Measurements from ENCODE around the gene GDF10. TPM values are rescaled to one million over a fixed set of nuclear protein-coding genes. Genes with fewer than 3 reads are reported as not detected.

Gene GDF10
- total RNA-seq, 1 experiment from 2014 or later = 0.24 TPM

DNA sequence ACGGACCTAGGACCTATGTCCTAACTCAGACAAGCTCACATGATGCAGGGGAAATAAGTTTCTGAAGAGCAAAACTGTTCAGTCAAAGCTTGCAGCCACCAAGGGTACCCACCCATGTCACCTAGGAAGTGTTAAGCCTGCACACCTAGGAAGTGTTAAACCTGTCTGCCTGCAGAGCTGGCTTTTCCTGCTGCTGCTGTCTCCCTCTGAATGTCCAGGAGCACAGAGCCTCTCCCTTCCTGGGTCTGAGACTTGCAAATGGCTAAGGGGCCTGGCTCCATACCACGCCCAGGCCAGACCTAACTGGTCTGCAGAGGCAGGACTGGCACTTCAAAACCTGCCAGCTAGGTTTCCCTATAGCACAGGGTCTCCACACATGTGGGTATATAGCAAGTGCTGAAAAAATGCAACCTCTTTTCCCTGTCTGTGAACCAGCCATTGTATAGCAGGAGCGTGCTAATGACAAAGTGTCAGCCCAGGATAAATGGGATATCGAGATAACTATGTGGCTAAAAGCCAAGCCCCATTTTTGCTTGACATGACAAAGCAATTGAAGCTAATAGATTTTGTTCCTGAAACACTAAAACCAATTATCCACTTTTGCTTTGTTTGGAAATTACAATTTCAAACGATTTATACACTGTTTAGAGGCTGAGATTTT is 23.8 kb downstream of the GDF10 start (continued):
- TF ChIP-seq, protein P1, sequence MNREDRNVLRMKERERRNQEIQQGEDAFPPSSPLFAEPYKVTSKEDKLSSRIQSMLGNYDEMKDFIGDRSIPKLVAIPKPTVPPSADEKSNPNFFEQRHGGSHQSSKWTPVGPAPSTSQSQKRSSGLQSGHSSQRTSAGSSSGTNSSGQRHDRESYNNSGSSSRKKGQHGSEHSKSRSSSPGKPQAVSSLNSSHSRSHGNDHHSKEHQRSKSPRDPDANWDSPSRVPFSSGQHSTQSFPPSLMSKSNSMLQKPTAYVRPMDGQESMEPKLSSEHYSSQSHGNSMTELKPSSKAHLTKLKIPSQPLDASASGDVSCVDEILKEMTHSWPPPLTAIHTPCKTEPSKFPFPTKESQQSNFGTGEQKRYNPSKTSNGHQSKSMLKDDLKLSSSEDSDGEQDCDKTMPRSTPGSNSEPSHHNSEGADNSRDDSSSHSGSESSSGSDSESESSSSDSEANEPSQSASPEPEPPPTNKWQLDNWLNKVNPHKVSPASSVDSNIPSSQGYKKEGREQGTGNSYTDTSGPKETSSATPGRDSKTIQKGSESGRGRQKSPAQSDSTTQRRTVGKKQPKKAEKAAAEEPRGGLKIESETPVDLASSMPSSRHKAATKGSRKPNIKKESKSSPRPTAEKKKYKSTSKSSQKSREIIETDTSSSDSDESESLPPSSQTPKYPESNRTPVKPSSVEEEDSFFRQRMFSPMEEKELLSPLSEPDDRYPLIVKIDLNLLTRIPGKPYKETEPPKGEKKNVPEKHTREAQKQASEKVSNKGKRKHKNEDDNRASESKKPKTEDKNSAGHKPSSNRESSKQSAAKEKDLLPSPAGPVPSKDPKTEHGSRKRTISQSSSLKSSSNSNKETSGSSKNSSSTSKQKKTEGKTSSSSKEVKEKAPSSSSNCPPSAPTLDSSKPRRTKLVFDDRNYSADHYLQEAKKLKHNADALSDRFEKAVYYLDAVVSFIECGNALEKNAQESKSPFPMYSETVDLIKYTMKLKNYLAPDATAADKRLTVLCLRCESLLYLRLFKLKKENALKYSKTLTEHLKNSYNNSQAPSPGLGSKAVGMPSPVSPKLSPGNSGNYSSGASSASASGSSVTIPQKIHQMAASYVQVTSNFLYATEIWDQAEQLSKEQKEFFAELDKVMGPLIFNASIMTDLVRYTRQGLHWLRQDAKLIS (CRISPR knock-in tag; IDR thresholded peaks at IDR 0.05; ENCODE audit: borderline replicate concordance) = no peak
- TF ChIP-seq SP1 (CRISPR knock-in tag; conservative IDR thresholded peaks at IDR 0.05) (no peak), MYBL2 (CRISPR knock-in tag; IDR thresholded peaks at IDR 0.05) (no peak), GABPB1 (CRISPR knock-in tag; IDR thresholded peaks at IDR 0.05) (no peak), ZNF671 (CRISPR knock-in tag; IDR thresholded peaks at IDR 0.05) (no peak)
- TF ChIP-seq, protein P2, sequence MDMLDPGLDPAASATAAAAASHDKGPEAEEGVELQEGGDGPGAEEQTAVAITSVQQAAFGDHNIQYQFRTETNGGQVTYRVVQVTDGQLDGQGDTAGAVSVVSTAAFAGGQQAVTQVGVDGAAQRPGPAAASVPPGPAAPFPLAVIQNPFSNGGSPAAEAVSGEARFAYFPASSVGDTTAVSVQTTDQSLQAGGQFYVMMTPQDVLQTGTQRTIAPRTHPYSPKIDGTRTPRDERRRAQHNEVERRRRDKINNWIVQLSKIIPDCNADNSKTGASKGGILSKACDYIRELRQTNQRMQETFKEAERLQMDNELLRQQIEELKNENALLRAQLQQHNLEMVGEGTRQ (CRISPR knock-in tag; IDR thresholded peaks at IDR 0.05) = no peak
- TF ChIP-seq, protein P3, sequence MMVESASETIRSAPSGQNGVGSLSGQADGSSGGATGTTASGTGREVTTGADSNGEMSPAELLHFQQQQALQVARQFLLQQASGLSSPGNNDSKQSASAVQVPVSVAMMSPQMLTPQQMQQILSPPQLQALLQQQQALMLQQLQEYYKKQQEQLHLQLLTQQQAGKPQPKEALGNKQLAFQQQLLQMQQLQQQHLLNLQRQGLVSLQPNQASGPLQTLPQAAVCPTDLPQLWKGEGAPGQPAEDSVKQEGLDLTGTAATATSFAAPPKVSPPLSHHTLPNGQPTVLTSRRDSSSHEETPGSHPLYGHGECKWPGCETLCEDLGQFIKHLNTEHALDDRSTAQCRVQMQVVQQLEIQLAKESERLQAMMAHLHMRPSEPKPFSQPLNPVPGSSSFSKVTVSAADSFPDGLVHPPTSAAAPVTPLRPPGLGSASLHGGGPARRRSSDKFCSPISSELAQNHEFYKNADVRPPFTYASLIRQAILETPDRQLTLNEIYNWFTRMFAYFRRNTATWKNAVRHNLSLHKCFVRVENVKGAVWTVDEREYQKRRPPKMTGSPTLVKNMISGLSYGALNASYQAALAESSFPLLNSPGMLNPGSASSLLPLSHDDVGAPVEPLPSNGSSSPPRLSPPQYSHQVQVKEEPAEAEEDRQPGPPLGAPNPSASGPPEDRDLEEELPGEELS (CRISPR knock-in tag; IDR thresholded peaks at IDR 0.05) = no peak

DNA sequence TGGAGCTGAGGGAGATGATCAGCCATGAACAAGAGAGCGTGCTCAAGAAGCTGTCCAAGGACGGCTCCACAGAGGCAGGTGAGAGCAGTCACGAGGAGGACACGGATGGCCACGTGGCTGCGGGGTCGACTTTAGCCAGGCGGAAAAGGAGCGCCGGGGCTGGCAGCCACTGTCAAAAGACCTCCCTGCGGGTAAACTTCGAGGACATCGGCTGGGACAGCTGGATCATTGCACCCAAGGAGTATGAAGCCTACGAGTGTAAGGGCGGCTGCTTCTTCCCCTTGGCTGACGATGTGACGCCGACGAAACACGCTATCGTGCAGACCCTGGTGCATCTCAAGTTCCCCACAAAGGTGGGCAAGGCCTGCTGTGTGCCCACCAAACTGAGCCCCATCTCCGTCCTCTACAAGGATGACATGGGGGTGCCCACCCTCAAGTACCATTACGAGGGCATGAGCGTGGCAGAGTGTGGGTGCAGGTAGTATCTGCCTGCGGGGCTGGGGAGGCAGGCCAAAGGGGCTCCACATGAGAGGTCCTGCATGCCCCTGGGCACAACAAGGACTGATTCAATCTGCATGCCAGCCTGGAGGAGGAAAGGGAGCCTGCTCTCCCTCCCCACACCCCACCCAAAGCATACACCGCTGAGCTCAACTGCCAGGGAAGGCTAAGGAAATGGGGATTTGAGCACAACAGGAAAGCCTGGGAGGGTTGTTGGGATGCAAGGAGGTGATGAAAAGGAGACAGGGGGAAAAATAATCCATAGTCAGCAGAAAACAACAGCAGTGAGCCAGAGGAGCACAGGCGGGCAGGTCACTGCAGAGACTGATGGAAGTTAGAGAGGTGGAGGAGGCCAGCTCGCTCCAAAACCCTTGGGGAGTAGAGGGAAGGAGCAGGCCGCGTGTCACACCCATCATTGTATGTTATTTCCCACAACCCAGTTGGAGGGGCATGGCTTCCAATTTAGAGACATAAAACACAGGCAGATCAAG is 25.6 kb downstream of the GDF10 start:
- Mint-ChIP-seq H3K36me3 (no peaks in the 10 kb centered on the region), H3K9me3 (peaks cover 17% of the 10 kb centered on the region), H3K27me3 (ENCODE audit: low read depth) (no peaks in the 10 kb centered on the region), H3K4me3 (no peak overlapping the region), H3K27ac (no peak overlapping the region), H3K4me1 (no peaks in the 10 kb centered on the region)
- no peak for ATAC-seq
- CTCF ChIA-PET = interaction anchor here (2.0 to 3.6 kb wide), 2 partner anchors 13 to 15 kb away, joined by 6 to 13 read pairs; no protein-coding TSS in a partner anchor
- no peak for DNase-seq (ENCODE audit: low spot score)
- POLR2A ChIA-PET = no interaction called here
- TF ChIP-seq EMX1 (CRISPR knock-in tag; IDR thresholded peaks at IDR 0.05) = no peak
- TF ChIP-seq, protein P4, sequence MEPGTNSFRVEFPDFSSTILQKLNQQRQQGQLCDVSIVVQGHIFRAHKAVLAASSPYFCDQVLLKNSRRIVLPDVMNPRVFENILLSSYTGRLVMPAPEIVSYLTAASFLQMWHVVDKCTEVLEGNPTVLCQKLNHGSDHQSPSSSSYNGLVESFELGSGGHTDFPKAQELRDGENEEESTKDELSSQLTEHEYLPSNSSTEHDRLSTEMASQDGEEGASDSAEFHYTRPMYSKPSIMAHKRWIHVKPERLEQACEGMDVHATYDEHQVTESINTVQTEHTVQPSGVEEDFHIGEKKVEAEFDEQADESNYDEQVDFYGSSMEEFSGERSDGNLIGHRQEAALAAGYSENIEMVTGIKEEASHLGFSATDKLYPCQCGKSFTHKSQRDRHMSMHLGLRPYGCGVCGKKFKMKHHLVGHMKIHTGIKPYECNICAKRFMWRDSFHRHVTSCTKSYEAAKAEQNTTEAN (CRISPR knock-in tag; IDR thresholded peaks at IDR 0.05) = no peak
- TF ChIP-seq, protein P5, sequence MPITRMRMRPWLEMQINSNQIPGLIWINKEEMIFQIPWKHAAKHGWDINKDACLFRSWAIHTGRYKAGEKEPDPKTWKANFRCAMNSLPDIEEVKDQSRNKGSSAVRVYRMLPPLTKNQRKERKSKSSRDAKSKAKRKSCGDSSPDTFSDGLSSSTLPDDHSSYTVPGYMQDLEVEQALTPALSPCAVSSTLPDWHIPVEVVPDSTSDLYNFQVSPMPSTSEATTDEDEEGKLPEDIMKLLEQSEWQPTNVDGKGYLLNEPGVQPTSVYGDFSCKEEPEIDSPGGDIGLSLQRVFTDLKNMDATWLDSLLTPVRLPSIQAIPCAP (CRISPR knock-in tag; IDR thresholded peaks at IDR 0.05) = no peak
- TF ChIP-seq ZNF396 (CRISPR knock-in tag; IDR thresholded peaks at IDR 0.05; ENCODE audit: borderline replicate concordance) = no peak
- no peak for TF ChIP-seq CREB1 (CRISPR knock-in tag; IDR thresholded peaks at IDR 0.05)
- TF ChIP-seq, protein P3 (CRISPR knock-in tag; IDR thresholded peaks at IDR 0.05) = no peak
- TF ChIP-seq, protein P6, sequence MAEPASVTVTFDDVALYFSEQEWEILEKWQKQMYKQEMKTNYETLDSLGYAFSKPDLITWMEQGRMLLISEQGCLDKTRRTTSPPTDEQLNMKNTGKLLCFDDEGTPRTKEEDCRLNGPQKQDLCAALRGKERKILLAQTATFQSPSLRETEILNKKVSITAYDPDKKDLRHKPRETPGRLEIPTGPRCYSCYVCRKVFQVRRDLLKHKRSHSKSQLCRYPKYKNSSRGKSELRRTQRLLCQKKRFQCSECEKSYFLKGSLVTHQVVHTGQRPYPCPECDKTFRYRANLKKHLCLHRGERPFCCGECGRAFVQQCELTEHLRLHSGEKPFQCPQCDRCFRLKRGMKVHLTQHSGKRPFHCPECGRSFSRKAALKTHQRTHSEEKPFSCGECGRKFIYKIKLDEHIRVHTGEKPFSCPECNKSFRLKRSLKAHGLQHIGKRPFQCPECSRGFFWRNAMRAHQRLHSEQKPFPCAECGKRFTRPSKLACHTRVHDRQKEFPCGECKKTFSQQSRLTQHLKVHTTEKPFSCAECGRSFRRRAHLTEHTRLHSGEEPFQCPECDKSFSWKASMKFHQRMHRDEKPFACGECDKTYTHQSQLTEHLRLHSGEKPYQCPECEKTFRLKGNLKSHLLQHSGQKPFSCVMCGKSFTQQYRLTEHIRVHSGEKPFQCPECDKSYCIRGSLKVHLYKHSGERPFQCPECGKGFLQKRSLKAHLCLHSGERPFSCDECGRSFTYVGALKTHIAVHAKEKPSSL (CRISPR knock-in tag; conservative IDR thresholded peaks at IDR 0.05) = no peak
- TF ChIP-seq, protein P7, sequence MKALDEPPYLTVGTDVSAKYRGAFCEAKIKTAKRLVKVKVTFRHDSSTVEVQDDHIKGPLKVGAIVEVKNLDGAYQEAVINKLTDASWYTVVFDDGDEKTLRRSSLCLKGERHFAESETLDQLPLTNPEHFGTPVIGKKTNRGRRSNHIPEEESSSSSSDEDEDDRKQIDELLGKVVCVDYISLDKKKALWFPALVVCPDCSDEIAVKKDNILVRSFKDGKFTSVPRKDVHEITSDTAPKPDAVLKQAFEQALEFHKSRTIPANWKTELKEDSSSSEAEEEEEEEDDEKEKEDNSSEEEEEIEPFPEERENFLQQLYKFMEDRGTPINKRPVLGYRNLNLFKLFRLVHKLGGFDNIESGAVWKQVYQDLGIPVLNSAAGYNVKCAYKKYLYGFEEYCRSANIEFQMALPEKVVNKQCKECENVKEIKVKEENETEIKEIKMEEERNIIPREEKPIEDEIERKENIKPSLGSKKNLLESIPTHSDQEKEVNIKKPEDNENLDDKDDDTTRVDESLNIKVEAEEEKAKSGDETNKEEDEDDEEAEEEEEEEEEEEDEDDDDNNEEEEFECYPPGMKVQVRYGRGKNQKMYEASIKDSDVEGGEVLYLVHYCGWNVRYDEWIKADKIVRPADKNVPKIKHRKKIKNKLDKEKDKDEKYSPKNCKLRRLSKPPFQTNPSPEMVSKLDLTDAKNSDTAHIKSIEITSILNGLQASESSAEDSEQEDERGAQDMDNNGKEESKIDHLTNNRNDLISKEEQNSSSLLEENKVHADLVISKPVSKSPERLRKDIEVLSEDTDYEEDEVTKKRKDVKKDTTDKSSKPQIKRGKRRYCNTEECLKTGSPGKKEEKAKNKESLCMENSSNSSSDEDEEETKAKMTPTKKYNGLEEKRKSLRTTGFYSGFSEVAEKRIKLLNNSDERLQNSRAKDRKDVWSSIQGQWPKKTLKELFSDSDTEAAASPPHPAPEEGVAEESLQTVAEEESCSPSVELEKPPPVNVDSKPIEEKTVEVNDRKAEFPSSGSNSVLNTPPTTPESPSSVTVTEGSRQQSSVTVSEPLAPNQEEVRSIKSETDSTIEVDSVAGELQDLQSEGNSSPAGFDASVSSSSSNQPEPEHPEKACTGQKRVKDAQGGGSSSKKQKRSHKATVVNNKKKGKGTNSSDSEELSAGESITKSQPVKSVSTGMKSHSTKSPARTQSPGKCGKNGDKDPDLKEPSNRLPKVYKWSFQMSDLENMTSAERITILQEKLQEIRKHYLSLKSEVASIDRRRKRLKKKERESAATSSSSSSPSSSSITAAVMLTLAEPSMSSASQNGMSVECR (CRISPR knock-in tag; IDR thresholded peaks at IDR 0.05; ENCODE audit: borderline replicate concordance) = no peak

All from WTC11 (cell line).